ENCODE data around the gene TEAD1.

The TEAD1 gene

GRCh38 chr11:12792590-12792989 lies 118.4 kb downstream of the TEAD1 start:
- H3K27me3 ChIP-seq (ENCODE audit: control insufficient read depth, insufficient read depth, low read length) = no peaks in the 10 kb centered on the region
- no peaks in the 10 kb centered on the region for H3K36me3 ChIP-seq (ENCODE audit: control insufficient read depth, insufficient read depth, low read length)
- H3K4me1 ChIP-seq (ENCODE audit: control insufficient read depth, insufficient read depth, low read length) = no peaks in the 10 kb centered on the region
- H3K4me3 ChIP-seq (ENCODE audit: low read length) = no peak overlapping the region
- no peak overlapping the region for H3K9ac ChIP-seq (ENCODE audit: low read length)
- no peaks in the 10 kb centered on the region for H3K9me3 ChIP-seq (ENCODE audit: control insufficient read depth, low read length)

GRCh38 chr11:12793065-12793464 lies 118.8 kb downstream of the TEAD1 start:
- Histone ChIP-seq H3K36me3 (ENCODE audit: control insufficient read depth, insufficient read depth, low read length) (no peaks in the 10 kb centered on the region), H3K4me1 (ENCODE audit: control insufficient read depth, insufficient read depth, low read length) (peaks cover 1% of the 10 kb centered on the region), H3K9ac (ENCODE audit: low read length) (no peak overlapping the region), H3K9me3 (ENCODE audit: control insufficient read depth, low read length) (no peaks in the 10 kb centered on the region), H3K27me3 (ENCODE audit: control insufficient read depth, insufficient read depth, low read length) (no peaks in the 10 kb centered on the region), H3K4me3 (ENCODE audit: low read length) (no peak overlapping the region)

- no peaks in the 10 kb centered on the region for H3K27me3 ChIP-seq (ENCODE audit: control insufficient read depth, insufficient read depth, low read length)
- H3K4me3 ChIP-seq (ENCODE audit: low read length) = no peak overlapping the region
- H3K4me1 ChIP-seq (ENCODE audit: control insufficient read depth, insufficient read depth, low read length) = peaks cover 6% of the 10 kb centered on the region
- no peaks in the 10 kb centered on the region for H3K9me3 ChIP-seq (ENCODE audit: control insufficient read depth, low read length)
- no peak overlapping the region for H3K9ac ChIP-seq (ENCODE audit: low read length)
- no peaks in the 10 kb centered on the region for H3K36me3 ChIP-seq (ENCODE audit: control insufficient read depth, insufficient read depth, low read length)
Measured at GRCh38 chr11:12793506-12793905, 119.3 kb downstream of the TEAD1 start.

- H3K27me3 ChIP-seq (ENCODE audit: control insufficient read depth, insufficient read depth, low read length) = no peaks in the 10 kb centered on the region
- no peak overlapping the region for H3K4me3 ChIP-seq (ENCODE audit: low read length)
- no peaks in the 10 kb centered on the region for H3K9me3 ChIP-seq (ENCODE audit: control insufficient read depth, low read length)
- H3K4me1 ChIP-seq (ENCODE audit: control insufficient read depth, insufficient read depth, low read length) = peaks cover 18% of the 10 kb centered on the region
- no peaks in the 10 kb centered on the region for H3K36me3 ChIP-seq (ENCODE audit: control insufficient read depth, insufficient read depth, low read length)
- no peak overlapping the region for H3K9ac ChIP-seq (ENCODE audit: low read length)
Measured at GRCh38 chr11:12794576-12795230, 120.5 kb downstream of the TEAD1 start.

- Histone ChIP-seq H3K4me3 (ENCODE audit: low read length) (no peak overlapping the region), H3K9ac (ENCODE audit: low read length) (no peak overlapping the region), H3K4me1 (ENCODE audit: control insufficient read depth, insufficient read depth, low read length) (peaks cover 45% of the 10 kb centered on the region), H3K9me3 (ENCODE audit: control insufficient read depth, low read length) (no peaks in the 10 kb centered on the region), H3K36me3 (ENCODE audit: control insufficient read depth, insufficient read depth, low read length) (no peaks in the 10 kb centered on the region), H3K27me3 (ENCODE audit: control insufficient read depth, insufficient read depth, low read length) (no peaks in the 10 kb centered on the region)
Measured at GRCh38 chr11:12797996-12798395, 123.8 kb downstream of the TEAD1 start.

DNA sequence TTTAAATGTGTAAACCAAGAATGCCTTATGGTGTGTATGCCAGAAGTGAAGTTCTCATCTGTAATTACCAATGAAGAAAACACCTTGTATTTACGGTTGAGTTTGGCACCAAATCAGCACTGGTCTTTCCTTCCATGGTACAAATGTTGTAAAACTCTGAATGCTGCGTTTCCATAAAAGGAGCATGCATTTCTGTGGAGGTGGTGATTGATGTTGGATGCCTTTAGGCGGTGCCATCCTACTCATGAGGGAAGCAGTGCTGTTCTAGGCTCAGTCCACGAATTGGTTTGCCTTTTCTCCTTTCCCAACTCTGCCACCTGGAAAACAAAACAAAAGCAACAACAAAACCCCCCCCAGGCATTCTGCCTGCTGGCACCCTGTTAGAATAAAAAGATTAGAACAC lies 124.4 kb downstream of the TEAD1 start:
- Histone ChIP-seq H3K36me3 (ENCODE audit: control insufficient read depth, insufficient read depth, low read length) (no peaks in the 10 kb centered on the region), H3K4me1 (ENCODE audit: control insufficient read depth, insufficient read depth, low read length) (peaks cover 51% of the 10 kb centered on the region), H3K27me3 (ENCODE audit: control insufficient read depth, insufficient read depth, low read length) (no peaks in the 10 kb centered on the region), H3K9me3 (ENCODE audit: control insufficient read depth, low read length) (no peaks in the 10 kb centered on the region), H3K4me3 (ENCODE audit: low read length) (no peak overlapping the region), H3K9ac (ENCODE audit: low read length) (no peak overlapping the region)

DNA sequence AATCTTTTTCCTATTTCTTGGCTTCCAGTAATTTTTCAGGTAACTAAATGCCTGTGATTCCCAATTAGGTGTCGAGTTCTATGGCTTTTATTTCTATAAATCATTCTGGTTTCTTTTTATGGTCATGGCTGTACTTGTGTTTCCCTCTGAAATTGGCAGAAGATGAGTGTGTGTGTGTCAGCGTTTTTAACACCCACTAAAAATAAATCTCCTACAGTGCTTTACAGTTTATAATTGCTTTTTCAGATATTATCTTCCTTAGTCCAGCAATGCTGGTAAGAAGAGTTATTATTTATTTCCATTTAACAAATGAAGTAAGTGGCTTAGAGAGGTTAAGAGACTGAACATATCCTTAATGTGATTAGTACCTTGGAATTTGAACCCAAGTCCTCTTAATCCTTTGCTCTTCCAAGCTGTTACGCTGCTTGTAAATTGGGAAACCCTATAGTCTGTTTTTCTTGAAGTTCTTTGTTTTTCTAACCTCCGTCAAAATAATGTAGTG lies 125.2 kb downstream of the TEAD1 start:
- H3K27me3 ChIP-seq (ENCODE audit: control insufficient read depth, insufficient read depth, low read length) = no peaks in the 10 kb centered on the region
- H3K36me3 ChIP-seq (ENCODE audit: control insufficient read depth, insufficient read depth, low read length) = no peaks in the 10 kb centered on the region
- no peak overlapping the region for H3K9ac ChIP-seq (ENCODE audit: low read length)
- no peak overlapping the region for H3K4me3 ChIP-seq (ENCODE audit: low read length)
- H3K9me3 ChIP-seq (ENCODE audit: control insufficient read depth, low read length) = no peaks in the 10 kb centered on the region
- peaks cover 59% of the 10 kb centered on the region for H3K4me1 ChIP-seq (ENCODE audit: control insufficient read depth, insufficient read depth, low read length)

- no peak overlapping the region for H3K4me3 ChIP-seq (ENCODE audit: low read length)
- no peaks in the 10 kb centered on the region for H3K27me3 ChIP-seq (ENCODE audit: control insufficient read depth, insufficient read depth, low read length)
- H3K36me3 ChIP-seq (ENCODE audit: control insufficient read depth, insufficient read depth, low read length) = no peaks in the 10 kb centered on the region
- no peaks in the 10 kb centered on the region for H3K9me3 ChIP-seq (ENCODE audit: control insufficient read depth, low read length)
- H3K9ac ChIP-seq (ENCODE audit: low read length) = no peak overlapping the region
- peaks cover 65% of the 10 kb centered on the region for H3K4me1 ChIP-seq (ENCODE audit: control insufficient read depth, insufficient read depth, low read length)
Measured at GRCh38 chr11:12800032-12800671, 125.9 kb downstream of the TEAD1 start.

DNA sequence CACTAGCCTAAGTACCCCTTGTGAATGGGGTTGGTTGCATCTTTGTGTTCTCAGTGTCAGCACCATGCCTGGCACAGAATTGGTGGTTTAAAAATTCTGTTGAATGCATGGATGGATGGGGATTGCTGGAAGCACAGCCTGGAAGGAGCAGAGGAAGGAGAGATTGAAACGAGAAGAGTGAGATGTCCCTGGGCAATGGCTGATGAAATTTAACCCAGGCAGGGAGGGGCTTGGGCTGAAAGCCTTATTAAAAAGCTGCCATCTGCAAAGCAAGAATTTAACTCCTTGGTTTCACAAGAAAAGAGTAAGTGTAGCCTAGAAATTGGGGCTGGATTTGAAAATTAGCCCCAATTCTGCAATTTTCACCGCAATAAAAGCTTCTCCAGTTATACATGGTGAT lies 126.7 kb downstream of the TEAD1 start:
- H3K36me3 ChIP-seq (ENCODE audit: control insufficient read depth, insufficient read depth, low read length) = no peaks in the 10 kb centered on the region
- H3K9me3 ChIP-seq (ENCODE audit: control insufficient read depth, low read length) = no peaks in the 10 kb centered on the region
- H3K4me1 ChIP-seq (ENCODE audit: control insufficient read depth, insufficient read depth, low read length) = peaks cover 65% of the 10 kb centered on the region
- no peaks in the 10 kb centered on the region for H3K27me3 ChIP-seq (ENCODE audit: control insufficient read depth, insufficient read depth, low read length)
- H3K4me3 ChIP-seq (ENCODE audit: low read length) = no peak overlapping the region
- no peak overlapping the region for H3K9ac ChIP-seq (ENCODE audit: low read length)

DNA sequence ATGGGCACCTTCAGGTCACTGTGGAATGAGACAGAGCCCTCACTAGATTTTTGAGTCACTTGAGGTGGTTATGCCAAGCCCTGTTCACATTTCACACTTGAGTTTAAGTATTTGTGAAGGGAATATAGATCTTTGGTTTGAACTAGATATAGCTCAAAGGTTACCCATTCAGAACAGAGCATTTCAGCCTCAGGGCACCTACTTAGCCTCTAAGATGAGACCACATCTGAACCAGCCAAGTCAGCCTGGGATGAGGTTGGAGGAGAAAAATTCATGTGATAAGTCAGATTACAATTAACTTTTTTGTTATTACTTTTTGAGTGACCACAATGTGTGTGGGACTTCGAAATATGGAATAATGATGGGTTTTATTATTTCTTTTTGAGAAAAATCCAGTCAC lies 127.8 kb downstream of the TEAD1 start:
- Histone ChIP-seq H3K9ac (ENCODE audit: low read length) (no peak overlapping the region), H3K4me1 (ENCODE audit: control insufficient read depth, insufficient read depth, low read length) (peaks cover 65% of the 10 kb centered on the region)

GRCh38 chr11:12802418-12803085 lies 128.3 kb downstream of the TEAD1 start:
- Histone ChIP-seq H3K4me1 (ENCODE audit: control insufficient read depth, insufficient read depth, low read length) (peaks cover 65% of the 10 kb centered on the region), H3K9me3 (ENCODE audit: control insufficient read depth, low read length) (no peaks in the 10 kb centered on the region), H3K4me3 (ENCODE audit: low read length) (no peak overlapping the region), H3K36me3 (ENCODE audit: control insufficient read depth, insufficient read depth, low read length) (no peaks in the 10 kb centered on the region), H3K9ac (ENCODE audit: low read length) (no peak overlapping the region), H3K27me3 (ENCODE audit: control insufficient read depth, insufficient read depth, low read length) (no peaks in the 10 kb centered on the region)

More for the DNA sequence above, 127.8 kb downstream of the TEAD1 start:
- no peaks in the 10 kb centered on the region for H3K36me3 ChIP-seq (ENCODE audit: control insufficient read depth, insufficient read depth, low read length)
- H3K27me3 ChIP-seq (ENCODE audit: control insufficient read depth, insufficient read depth, low read length) = no peaks in the 10 kb centered on the region
- H3K9me3 ChIP-seq (ENCODE audit: control insufficient read depth, low read length) = no peaks in the 10 kb centered on the region
- no peak overlapping the region for H3K4me3 ChIP-seq (ENCODE audit: low read length)

- Histone ChIP-seq H3K27me3 (ENCODE audit: control insufficient read depth, insufficient read depth, low read length) (no peaks in the 10 kb centered on the region), H3K9ac (ENCODE audit: low read length) (peak overlapping the region; percentile 1), H3K4me1 (ENCODE audit: control insufficient read depth, insufficient read depth, low read length) (peaks cover 62% of the 10 kb centered on the region), H3K36me3 (ENCODE audit: control insufficient read depth, insufficient read depth, low read length) (no peaks in the 10 kb centered on the region), H3K4me3 (ENCODE audit: low read length) (no peak overlapping the region), H3K9me3 (ENCODE audit: control insufficient read depth, low read length) (no peaks in the 10 kb centered on the region)
Measured at GRCh38 chr11:12803086-12803826, 129.0 kb downstream of the TEAD1 start.

Measured in mucosa of stomach (tissue), 1 donor.